GM12878 (cell line): ENCODE results near the gene ALX4. TPM values are rescaled to one million over a fixed set of nuclear protein-coding genes. Genes with fewer than 3 reads are reported as not detected.

Source experiments
- ATAC-seq: fragments of 200-7000 bp; cut with Tn5 transposase; 3 replicates; pipeline ENCODE4 v1.9.1; 2020; ENCODE audit warnings: mild to moderate bottlenecking, moderate library complexity
- BruUV-seq: library from RNA; stranded (reverse); fragments of 400-500 nt; replicated peaks from 2 replicates; lab custom pipeline; 2021; lab: Mats Ljungman, UMichigan
- CTCF ChIA-PET: fragments of 300-600 bp; sonication (Branson Sonifier 250); formaldehyde crosslinking; extraction: SDS; loops from one replicate; lab custom pipeline; 2021; ENCODE audit warnings: inconsistent platforms; lab: Yijun Ruan, JAX
- POLR2A ChIA-PET: fragments of 350-600 bp; formaldehyde crosslinking; extraction: SDS; loops from one replicate; lab custom pipeline; 2021; ENCODE audit warnings: inconsistent platforms; lab: Charles Lee
- RAD21 ChIA-PET: fragments of 300-600 bp; sonication (Branson Sonifier 250); formaldehyde crosslinking; loops from one replicate; lab custom pipeline; 2023; ENCODE audit warnings: antibody characterized with exemption; ENCODE audit not compliant: unreplicated experiment; lab: Charles Lee
- SMC1A ChIA-PET: fragments of 300-600 bp; sonication (Branson Sonifier 250); formaldehyde crosslinking; loops from one replicate; lab custom pipeline; 2023; ENCODE audit not compliant: unreplicated experiment, uncharacterized antibody; lab: Charles Lee
- DNase-seq: peaks from one replicate; pipeline ENCODE4 v3.0.0-alpha.2; 2011; ENCODE audit warnings: low read depth, low spot score
- FAIRE-seq: peaks from 3 replicates; lab custom pipeline; 2011; peaks lifted over from hg19 to GRCh38; lab: Jason Lieb, UNC
- H2AFZ ChIP-seq: 2 replicates; pipeline ENCODE4 v1.6.0; 2011; ENCODE audit warnings: low read depth, low read length, control low read depth; ENCODE audit not compliant: control insufficient read depth
- H3K27ac ChIP-seq: 2 replicates; pipeline ENCODE4 v1.5.1; 2011; ENCODE audit warnings: control low read depth; ENCODE audit not compliant: control insufficient read depth, insufficient read depth
- H3K27me3 ChIP-seq, 2 experiments: replicated peaks in 1 of 2; 2 replicates each; pipeline versions ENCODE4 v1.6.0 to v1.6.1; 2011; ENCODE audit warnings: low read length in 1 of 2; ENCODE audit not compliant: control insufficient read depth in 2 of 2, insufficient read depth in 2 of 2
- H3K36me3 ChIP-seq, 2 experiments: 2 replicates each; pipeline ENCODE4 v1.5.1; 2011; ENCODE audit warnings: low read length in 1 of 2; ENCODE audit not compliant: control insufficient read depth in 2 of 2, insufficient read depth in 2 of 2
- H3K4me1 ChIP-seq: 2 replicates; pipeline ENCODE4 v1.6.1; 2011; ENCODE audit warnings: mild to moderate bottlenecking, low read length, moderate library complexity, mixed read lengths; ENCODE audit not compliant: control insufficient read depth, insufficient read depth
- H3K4me2 ChIP-seq: 2 replicates; pipeline ENCODE4 v1.6.0; 2011; ENCODE audit warnings: control low read depth; ENCODE audit not compliant: control insufficient read depth, insufficient read depth
- H3K4me3 ChIP-seq: fragments of 200-600 bp; sonication (generic); 2 replicates; pipeline ENCODE4 v1.5.1; 2016
- H3K79me2 ChIP-seq: 2 replicates; pipeline ENCODE4 v1.6.0; 2011; ENCODE audit warnings: low read length; ENCODE audit not compliant: control insufficient read depth, insufficient read depth
- H3K9ac ChIP-seq: 2 replicates; pipeline ENCODE4 v1.8.0; 2011; ENCODE audit warnings: low read length, control low read depth, mixed read lengths; ENCODE audit not compliant: control insufficient read depth, insufficient read depth
- H3K9me3 ChIP-seq: replicated peaks from 3 replicates; pipeline ENCODE4 v1.5.1; 2011; ENCODE audit warnings: mild to moderate bottlenecking, low read length; ENCODE audit not compliant: control insufficient read depth, insufficient read depth
- H4K20me1 ChIP-seq: 2 replicates; pipeline ENCODE4 v1.6.0; 2011; ENCODE audit not compliant: control insufficient read depth, insufficient read depth
- BMI1 ChIP-seq: fragments of 450-650 bp; IDR thresholded peaks from 2 replicates; pipeline ENCODE4 v1.6.1; 2016; ENCODE audit warnings: mild to moderate bottlenecking, moderate library complexity, borderline replicate concordance
- EGR1 ChIP-seq, 2 experiments: IDR thresholded peaks; 1 replicate in 1 of 2; 2 replicates in 1 of 2; pipeline ENCODE4 v1.6.1; 2011 to 2012; ENCODE audit warnings: low read depth in 2 of 2, low read length in 2 of 2, borderline replicate concordance in 1 of 2, mild to moderate bottlenecking in 1 of 2, moderate library complexity in 1 of 2
- ELK1 ChIP-seq: IDR thresholded peaks from 2 replicates; pipeline ENCODE4 v1.6.1; 2012; ENCODE audit warnings: low read depth, low read length, improper control_type of control experiment
- MYC ChIP-seq: IDR thresholded peaks from 2 replicates; pipeline ENCODE4 v1.6.1; 2011; ENCODE audit warnings: mild to moderate bottlenecking, low read length, moderate library complexity, inconsistent platforms; ENCODE audit not compliant: insufficient read depth, insufficient replicate concordance, insufficient read length, severe bottlenecking
- PRDM15 ChIP-seq: fragments of 450-650 bp; formaldehyde crosslinking; IDR thresholded peaks from 2 replicates; pipeline ENCODE4 v1.4.0; 2020; ENCODE audit warnings: mild to moderate bottlenecking, moderate library complexity
- SMAD1 ChIP-seq: fragments of 450-650 bp; IDR thresholded peaks from 2 replicates; pipeline ENCODE4 v1.6.1; 2018; ENCODE audit warnings: mild to moderate bottlenecking, low read depth; ENCODE audit not compliant: partially characterized antibody
- SMAD5 ChIP-seq: IDR thresholded peaks from 2 replicates; pipeline ENCODE4 v1.6.1; 2016; ENCODE audit warnings: antibody characterized with exemption, low read depth
- SPI1 ChIP-seq: IDR thresholded peaks from 2 replicates; pipeline ENCODE4 v1.6.1; 2011; ENCODE audit warnings: low read depth, mild to moderate bottlenecking, low read length, moderate library complexity, borderline replicate concordance; ENCODE audit not compliant: insufficient read depth
- TCF12 ChIP-seq: IDR thresholded peaks from 2 replicates; pipeline ENCODE4 v1.6.1; 2011; ENCODE audit warnings: low read depth, mild to moderate bottlenecking, low read length
- ZBED1 ChIP-seq: IDR thresholded peaks from 2 replicates; pipeline ENCODE4 v1.6.1; 2016; ENCODE audit warnings: borderline replicate concordance
- ZBTB11 ChIP-seq: fragments of 450-650 bp; formaldehyde crosslinking; IDR thresholded peaks from 2 replicates; pipeline ENCODE4 v1.5.0; 2022; ENCODE audit warnings: mild to moderate bottlenecking, missing genetic modification characterization
- WGBS: methylation state at CpG from one replicate; pipeline ENCODE4 v1.1.6; 2016; ENCODE audit warnings: low lambda C conversion rate; ENCODE audit not compliant: insufficient replicate concordance, insufficient coverage; ENCODE audit errors: missing lambda C conversion rate; 5-methylcytosine and 5-hydroxymethylcytosine counted together
- in situ Hi-C: fragments of 300-500 bp; cut with MboI; formaldehyde crosslinking; loops from 9 replicates; pipeline ENCODE4 v1.14.3; 2018; ENCODE audit warnings: mixed read lengths
- intact Hi-C: fragments of 100-400 bp; cut with micrococcal nuclease; formaldehyde crosslinking; loops from one replicate; pipeline ENCODE4 v1.14.2; 2022; ENCODE audit not compliant: unreplicated experiment
- polyA plus RNA-seq, 11 experiments: library from polyadenylated mRNA; depleted of rRNA in 4 of 11; unstranded in 6 of 11; stranded (reverse) in 5 of 11; fragments of >200 nt; fragmentation: Nextera tagmentation in 4 of 11; fragmentation: Illumina TruSeq in 1 of 11; extraction: Ambion mirVana in 4 of 11; extraction: Trizol in 1 of 11; gene quantifications; 1 replicate in 1 of 11; 2 replicates in 10 of 11; pipeline versions ENCODE4 v1.2.1 to v1.2.3, GENCODE V29; 2011 to 2016; ENCODE audit warnings: inconsistent platforms in 2 of 11, missing spikeins in 2 of 11, low read depth in 1 of 11
- total RNA-seq, 4 experiments: library from RNA; depleted of rRNA in 3 of 4; stranded (reverse); fragments of >200 nt in 3 of 4; fragmentation: Illumina TruSeq in 1 of 4; extraction: Trizol in 1 of 4; gene quantifications; 2 replicates each; pipeline versions ENCODE4 v1.2.1 to v1.2.3, GENCODE V29; 2013 to 2021
- TF ChIP-seq, protein P1 (sequence below): fragments of 450-650 bp; formaldehyde crosslinking; IDR thresholded peaks from 2 replicates; pipeline ENCODE4 v1.4.0; 2022; ENCODE audit warnings: mild to moderate bottlenecking, moderate library complexity

The ALX4 gene
- total and polyA plus RNA-seq, 10 of the 15 experiments (the other 5 are each of a cell fraction or from before 2014, with no cell fraction given), result not detected

DNA sequence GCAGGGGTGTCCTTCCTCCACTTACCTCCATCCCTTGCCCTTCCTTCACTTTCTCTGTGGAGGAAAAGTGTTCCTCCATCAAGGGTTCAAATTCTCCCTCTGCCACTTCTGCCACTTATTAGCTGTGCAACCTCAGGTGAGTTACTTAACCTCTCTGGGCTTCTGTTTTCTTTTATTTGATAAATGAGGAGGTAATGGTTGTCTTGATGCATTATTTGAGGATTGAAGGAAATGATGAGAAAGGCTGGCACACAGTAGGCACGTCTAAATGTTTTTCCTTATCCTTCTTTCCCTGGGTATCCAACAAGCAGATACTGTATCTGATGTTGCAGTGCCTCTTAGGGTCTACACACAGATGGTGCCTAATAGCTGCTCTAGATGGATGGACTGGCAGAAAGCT, 14.3 kb upstream of the ALX4 start:
- Histone ChIP-seq H3K27ac (no peak overlapping the region), H3K36me3 (no peaks in the 10 kb centered on the region), H3K4me2 (no peak overlapping the region), H2AFZ (no peak overlapping the region), H3K4me3 (no peak overlapping the region), H3K79me2 (no peaks in the 10 kb centered on the region), H3K4me1 (no peaks in the 10 kb centered on the region), H3K9ac (no peak overlapping the region)
- intact Hi-C loops (no loop called here), in situ Hi-C loops (no loop called here)
- SMC1A ChIA-PET, result no interaction called here
- FAIRE-seq, result no peak
- BruUV-seq, result no TSS peak
- POLR2A ChIA-PET, result no interaction called here
- RAD21 ChIA-PET, result no interaction called here
- TF ChIP-seq EGR1 (IDR thresholded peaks at IDR 0.05; ENCODE audit: borderline replicate concordance in 1 of 2, low read depth in 2 of 2, low read length in 2 of 2), result no peak
- no peak for TF ChIP-seq TCF12
- no peak for TF ChIP-seq MYC
- no peak for TF ChIP-seq PRDM15 (CRISPR knock-in tag)
- no peak for TF ChIP-seq BMI1
- no peak for TF ChIP-seq ZBED1
- TF ChIP-seq, protein P1, sequence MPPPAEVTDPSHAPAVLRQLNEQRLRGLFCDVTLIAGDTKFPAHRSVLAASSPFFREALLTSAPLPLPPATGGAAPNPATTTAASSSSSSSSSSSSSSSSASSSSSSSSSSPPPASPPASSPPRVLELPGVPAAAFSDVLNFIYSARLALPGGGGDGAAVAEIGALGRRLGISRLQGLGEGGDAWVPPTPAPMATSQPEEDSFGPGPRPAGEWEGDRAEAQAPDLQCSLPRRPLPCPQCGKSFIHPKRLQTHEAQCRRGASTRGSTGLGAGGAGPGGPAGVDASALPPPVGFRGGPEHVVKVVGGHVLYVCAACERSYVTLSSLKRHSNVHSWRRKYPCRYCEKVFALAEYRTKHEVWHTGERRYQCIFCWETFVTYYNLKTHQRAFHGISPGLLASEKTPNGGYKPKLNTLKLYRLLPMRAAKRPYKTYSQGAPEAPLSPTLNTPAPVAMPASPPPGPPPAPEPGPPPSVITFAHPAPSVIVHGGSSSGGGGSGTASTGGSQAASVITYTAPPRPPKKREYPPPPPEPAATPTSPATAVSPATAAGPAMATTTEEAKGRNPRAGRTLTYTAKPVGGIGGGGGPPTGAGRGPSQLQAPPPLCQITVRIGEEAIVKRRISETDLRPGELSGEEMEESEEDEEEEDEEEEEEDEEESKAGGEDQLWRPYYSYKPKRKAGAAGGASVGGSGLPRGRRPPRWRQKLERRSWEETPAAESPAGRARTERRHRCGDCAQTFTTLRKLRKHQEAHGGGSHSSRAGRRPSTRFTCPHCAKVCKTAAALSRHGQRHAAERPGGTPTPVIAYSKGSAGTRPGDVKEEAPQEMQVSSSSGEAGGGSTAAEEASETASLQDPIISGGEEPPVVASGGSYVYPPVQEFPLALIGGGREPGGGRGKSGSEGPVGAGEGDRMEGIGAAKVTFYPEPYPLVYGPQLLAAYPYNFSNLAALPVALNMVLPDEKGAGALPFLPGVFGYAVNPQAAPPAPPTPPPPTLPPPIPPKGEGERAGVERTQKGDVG (CRISPR knock-in tag), result no peak
- TF ChIP-seq SPI1, result no peak
- TF ChIP-seq SMAD1, result no peak
- no peak for TF ChIP-seq SMAD5
- TF ChIP-seq ELK1, result no peak
- TF ChIP-seq ZBTB11, result no peak
- TF ChIP-seq, all 136 proteins: peak for 0
- DNase-seq (no peak), ATAC-seq (no peak)
- 0% methylated on average over 1 of the region's 1 CpG for WGBS
- Histone ChIP-seq H4K20me1 (no peaks in the 10 kb centered on the region), H3K27me3 (peaks cover 11 to 27% of the 10 kb centered on the region in 2 experiments), H3K9me3 (no peaks in the 10 kb centered on the region)
- CTCF ChIA-PET, result interaction anchor here (0.5 to 1.7 kb wide), 2 partner anchors 117 to 124 kb away, joined by 3 read pairs; no protein-coding TSS in a partner anchor
